Testis (tissue), 2 donors: ENCODE measurements around the gene SNAP25.

ENCODE experiments used
- CTCF ChIP-seq, 3 experiments: fragments of 450-650 bp in 2 of 3; fragments of 200-600 bp in 1 of 3; sonication (generic) in 1 of 3; IDR thresholded peaks; one replicate each; pipeline ENCODE4 v1.5.1; 2016 to 2019; ENCODE audit warnings: antibody characterized with exemption in 3 of 3, mild to moderate bottlenecking in 2 of 3, moderate library complexity in 1 of 3
- POLR2A ChIP-seq: fragments of 450-650 bp; IDR thresholded peaks from one replicate; pipeline ENCODE4 v1.6.1; 2017; ENCODE audit warnings: antibody characterized with exemption, mild to moderate bottlenecking, moderate library complexity

GRCh38 chr20:10308652-10309051, 90.0 kb downstream of the SNAP25 start:
- TF ChIP-seq POLR2A (no peak), CTCF (IDR thresholded peaks at IDR 0.05) (no peak)
